HFF-Myc (cell line): ENCODE data around the gene DNPEP.

ENCODE experiments used
- DNase-seq: peaks from one replicate; pipeline ENCODE4 v3.0.0-alpha.2; 2011; ENCODE audit warnings: low read depth; ENCODE audit errors: extremely low read depth
- H3K4me3 ChIP-seq: replicated peaks from 2 replicates; pipeline ENCODE4 v1.5.1; 2011; ENCODE audit warnings: low read depth, mild to moderate bottlenecking, control low read depth, low read length
- CTCF ChIP-seq: IDR thresholded peaks from 2 replicates; pipeline ENCODE4 v1.5.1; 2012; ENCODE audit warnings: mild to moderate bottlenecking, low read depth, low read length, control low read depth; ENCODE audit errors: missing control alignments

DNPEP gene

GRCh38 chr2:219362524-219363164 lies 25.1 kb downstream of the DNPEP start:
- no peak for TF ChIP-seq CTCF
- H3K4me3 ChIP-seq, result no peak overlapping the region
- peak; percentile 81 for DNase-seq

GRCh38 chr2:219362072-219362471 lies 25.6 kb downstream of the DNPEP start:
- H3K4me3 ChIP-seq, result no peak overlapping the region
- no peak for DNase-seq
- no peak for TF ChIP-seq CTCF

GRCh38 chr2:219358170-219359075 lies 29.3 kb downstream of the DNPEP start:
- 0 out of 2 replicates have a peak overlapping the region, but pooled peaks have one; percentile 9 for H3K4me3 ChIP-seq
- TF ChIP-seq CTCF, result no peak

GRCh38 chr2:219356834-219357233 lies 30.9 kb downstream of the DNPEP start:
- no peak for DNase-seq
- no peak overlapping the region for H3K4me3 ChIP-seq
- no peak for TF ChIP-seq CTCF

More at GRCh38 chr2:219358170-219359075, 29.3 kb downstream of the DNPEP start:
- no peak for DNase-seq

GRCh38 chr2:219354582-219354981 lies 33.1 kb downstream of the DNPEP start:
- H3K4me3 ChIP-seq, result no peak overlapping the region
- no peak for TF ChIP-seq CTCF
- DNase-seq, result no peak

GRCh38 chr2:219353129-219353528 lies 34.6 kb downstream of the DNPEP start:
- no peak for DNase-seq
- TF ChIP-seq CTCF, result no peak

More at GRCh38 chr2:219353129-219353528, 34.6 kb downstream of the DNPEP start:
- H3K4me3 ChIP-seq, result no peak overlapping the region
